ENCODE results near the gene WWP2. TPM values are rescaled to one million over a fixed set of nuclear protein-coding genes. Genes with fewer than 3 reads are reported as not detected.
A peak's percentile ranks its signal among the peaks of the same experiment; 100 is the strongest.

WWP2 gene
- total and polyA plus RNA-seq, 2 donors (not counting 3 experiments of a cell fraction or from before 2014, with no cell fraction given): 17.9 to 44.9 TPM

DNA sequence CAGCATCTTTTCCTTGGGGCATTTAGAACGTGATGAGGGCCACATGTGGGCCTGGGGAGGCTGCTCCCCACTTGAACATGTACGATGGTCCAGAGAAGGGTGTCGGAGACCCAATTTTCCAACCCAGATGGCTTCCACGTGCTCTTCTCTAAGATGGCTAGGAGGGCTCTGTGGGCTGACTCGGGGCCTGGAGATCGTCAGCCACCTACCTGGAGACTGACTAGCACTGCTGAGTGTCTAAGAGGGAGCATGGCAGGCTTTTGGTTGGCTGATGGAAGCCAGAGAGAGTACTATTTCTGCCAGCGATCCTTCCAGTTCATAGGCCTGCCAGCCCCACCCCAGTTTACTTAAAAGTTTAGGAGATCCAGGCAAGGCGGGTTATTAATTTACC lies 128.8 kb downstream of the WWP2 start:
- Histone ChIP-seq H3K27me3 (ENCODE audit: control insufficient read depth in 2 of 2, insufficient read depth in 2 of 2, low read length in 2 of 2) (no peaks in the 10 kb centered on the region), H3K9me3 (replicated peaks; ENCODE audit: control insufficient read depth, insufficient read depth, low read length) (no peaks in the 10 kb centered on the region), H3K79me2 (ENCODE audit: control insufficient read depth, insufficient read depth, low read length) (no peaks in the 10 kb centered on the region), H2AFZ (ENCODE audit: low read depth, low read length) (peak overlapping the region; percentile 63), H3K4me1 (ENCODE audit: control insufficient read depth, extremely low read depth, insufficient read depth, low read length) (peaks cover 10% of the 10 kb centered on the region), H3K36me3 (ENCODE audit: control insufficient read depth in 2 of 2, extremely low read depth in 1 of 2, insufficient read depth in 2 of 2, low read length in 2 of 2) (peaks cover 0 to 2% of the 10 kb centered on the region in 2 experiments), H3K9me1 (replicated peaks; ENCODE audit: control insufficient read depth, extremely low read depth, insufficient read depth, low read length) (no peaks in the 10 kb centered on the region), H3K4me3 (replicated peaks in 1 of 3; ENCODE audit: insufficient read depth in 1 of 3, low read depth in 1 of 3, low read length in 3 of 3) (no peak overlapping the region), H3K4me2 (ENCODE audit: insufficient read depth, low read length) (no peak overlapping the region), H3K27ac (ENCODE audit: insufficient read depth, low read depth, low read length) (no peak overlapping the region), H3K9ac (replicated peaks; ENCODE audit: extremely low read depth, insufficient read depth, low read length) (no peak overlapping the region), H4K20me1 (replicated peaks; ENCODE audit: control insufficient read depth, extremely low read depth, insufficient read depth, low read length) (no peaks in the 10 kb centered on the region)
- DNase-seq (ENCODE audit: low read depth, low spot score) (no peak), FAIRE-seq (no peak)
- TF ChIP-seq GATA2 (IDR thresholded peaks at IDR 0.05; ENCODE audit: insufficient read depth, insufficient read length, low read depth, low read length) (no peak), FOS (IDR thresholded peaks at IDR 0.05; ENCODE audit: borderline replicate concordance, insufficient read depth, low read length) (no peak), EZH2 (IDR thresholded peaks at IDR 0.05; ENCODE audit: borderline replicate concordance, low read depth, low read length, severe bottlenecking) (no peak), POLR2A (IDR thresholded peaks at IDR 0.05; ENCODE audit: low read depth, low read length) (no peak), POLR2AphosphoS5 (IDR thresholded peaks at IDR 0.05; ENCODE audit: insufficient read depth, low read depth, low read length) (no peak)
- TF ChIP-seq, protein P1, sequence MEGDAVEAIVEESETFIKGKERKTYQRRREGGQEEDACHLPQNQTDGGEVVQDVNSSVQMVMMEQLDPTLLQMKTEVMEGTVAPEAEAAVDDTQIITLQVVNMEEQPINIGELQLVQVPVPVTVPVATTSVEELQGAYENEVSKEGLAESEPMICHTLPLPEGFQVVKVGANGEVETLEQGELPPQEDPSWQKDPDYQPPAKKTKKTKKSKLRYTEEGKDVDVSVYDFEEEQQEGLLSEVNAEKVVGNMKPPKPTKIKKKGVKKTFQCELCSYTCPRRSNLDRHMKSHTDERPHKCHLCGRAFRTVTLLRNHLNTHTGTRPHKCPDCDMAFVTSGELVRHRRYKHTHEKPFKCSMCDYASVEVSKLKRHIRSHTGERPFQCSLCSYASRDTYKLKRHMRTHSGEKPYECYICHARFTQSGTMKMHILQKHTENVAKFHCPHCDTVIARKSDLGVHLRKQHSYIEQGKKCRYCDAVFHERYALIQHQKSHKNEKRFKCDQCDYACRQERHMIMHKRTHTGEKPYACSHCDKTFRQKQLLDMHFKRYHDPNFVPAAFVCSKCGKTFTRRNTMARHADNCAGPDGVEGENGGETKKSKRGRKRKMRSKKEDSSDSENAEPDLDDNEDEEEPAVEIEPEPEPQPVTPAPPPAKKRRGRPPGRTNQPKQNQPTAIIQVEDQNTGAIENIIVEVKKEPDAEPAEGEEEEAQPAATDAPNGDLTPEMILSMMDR (IDR thresholded peaks at IDR 0.05; ENCODE audit: extremely low read depth in 1 of 2, insufficient read depth in 1 of 2, low read depth in 1 of 2, low read length in 2 of 2): no peak
- TF ChIP-seq, protein P2, sequence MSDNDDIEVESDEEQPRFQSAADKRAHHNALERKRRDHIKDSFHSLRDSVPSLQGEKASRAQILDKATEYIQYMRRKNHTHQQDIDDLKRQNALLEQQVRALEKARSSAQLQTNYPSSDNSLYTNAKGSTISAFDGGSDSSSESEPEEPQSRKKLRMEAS (IDR thresholded peaks at IDR 0.05; ENCODE audit: insufficient read depth, insufficient read length): no peak
- dilution Hi-C loops (cut with MboI; ENCODE audit: extremely low pct_ligation_motif_present, low sequenced_read_pairs) (no loop called here), intact Hi-C loops (cut with micrococcal nuclease) (no loop called here)
- BruUV-seq (replicated peaks): no TSS peak
- ChIA-PET CTCF (interaction anchor here (1.3 kb wide), 1 partner anchor 40 kb away, joined by 8 read pairs; no protein-coding TSS in a partner anchor), POLR2A (no interaction called here)

All from endothelial cell of umbilical vein (primary cell).